ENCODE data around the gene FOXP1. TPM values are rescaled to one million over a fixed set of nuclear protein-coding genes. Genes with fewer than 3 reads are reported as not detected.

The FOXP1 gene
- total RNA-seq, 1 donor from 2014 or later: 26.1 TPM

- DNase-seq (ENCODE audit: low read depth): no peak
- H3K4me3 ChIP-seq (ENCODE audit: low read depth, low read length): no peak overlapping the region
- TF ChIP-seq CTCF (conservative IDR thresholded peaks at IDR 0.05; ENCODE audit: low read depth, low read length): no peak
These were observed 282.6 kb downstream of the FOXP1 start for GRCh38 chr3:71300951-71301393.

- no peak overlapping the region for H3K4me3 ChIP-seq (ENCODE audit: low read depth, low read length)
- no peak for TF ChIP-seq CTCF (conservative IDR thresholded peaks at IDR 0.05; ENCODE audit: low read depth, low read length)
- no peak for DNase-seq (ENCODE audit: low read depth)
These were observed 284.4 kb downstream of the FOXP1 start for GRCh38 chr3:71299160-71299559.

GRCh38 chr3:71294919-71295318 is 288.6 kb downstream of the FOXP1 start:
- TF ChIP-seq CTCF (conservative IDR thresholded peaks at IDR 0.05; ENCODE audit: low read depth, low read length): no peak
- DNase-seq (ENCODE audit: low read depth): peak; percentile 69
- H3K4me3 ChIP-seq (ENCODE audit: low read depth, low read length): no peak overlapping the region

- no peak overlapping the region for H3K4me3 ChIP-seq (ENCODE audit: low read depth, low read length)
- no peak for TF ChIP-seq CTCF (conservative IDR thresholded peaks at IDR 0.05; ENCODE audit: low read depth, low read length)
- DNase-seq (ENCODE audit: low read depth): no peak
These were observed 293.2 kb downstream of the FOXP1 start for GRCh38 chr3:71290301-71290700.

- no peak for DNase-seq (ENCODE audit: low read depth)
- H3K4me3 ChIP-seq (ENCODE audit: low read depth, low read length): no peak overlapping the region
- no peak for TF ChIP-seq CTCF (conservative IDR thresholded peaks at IDR 0.05; ENCODE audit: low read depth, low read length)
These were observed 295.1 kb downstream of the FOXP1 start for GRCh38 chr3:71288269-71288930.

GRCh38 chr3:71285086-71285485 is 298.4 kb downstream of the FOXP1 start:
- DNase-seq (ENCODE audit: low read depth): no peak
- TF ChIP-seq CTCF (conservative IDR thresholded peaks at IDR 0.05; ENCODE audit: low read depth, low read length): no peak
- H3K4me3 ChIP-seq (ENCODE audit: low read depth, low read length): no peak overlapping the region

GRCh38 chr3:71282976-71283375 is 300.6 kb downstream of the FOXP1 start:
- no peak for TF ChIP-seq CTCF (conservative IDR thresholded peaks at IDR 0.05; ENCODE audit: low read depth, low read length)
- H3K4me3 ChIP-seq (ENCODE audit: low read depth, low read length): no peak overlapping the region
- DNase-seq (ENCODE audit: low read depth): no peak
